ENCODE results near the gene SYNJ2. TPM values are rescaled to one million over a fixed set of nuclear protein-coding genes. Genes with fewer than 3 reads are reported as not detected.

SYNJ2 gene
- polyA plus RNA-seq, 2 of the 4 experiments (the other 2 are of a cell fraction): 22.3 to 26.5 TPM

DNA sequence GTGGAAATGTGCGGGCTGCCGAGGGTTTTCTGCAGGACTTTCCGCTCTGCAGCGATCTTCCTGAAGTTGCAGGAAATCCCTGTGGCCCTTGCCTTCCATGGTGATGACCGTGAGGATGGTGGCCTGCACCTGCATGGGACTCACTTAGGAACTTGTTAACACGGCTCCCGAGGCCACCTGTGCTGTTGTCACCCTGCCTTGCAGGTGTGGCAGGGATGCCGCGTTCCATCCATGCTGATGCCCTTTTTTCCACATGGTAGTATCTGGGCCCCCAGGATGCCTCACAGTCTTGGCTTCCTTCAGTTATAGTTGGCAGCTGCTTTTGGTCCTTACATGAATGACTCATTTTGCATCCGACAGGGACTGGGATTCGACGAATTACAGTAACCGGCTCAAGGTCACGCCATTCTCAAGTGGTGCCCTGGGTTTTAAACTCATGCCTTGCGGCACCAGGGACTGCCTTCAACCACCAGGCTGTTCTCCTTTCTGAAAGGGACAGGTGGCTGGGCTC, 37.2 kb downstream of the SYNJ2 start:
- H3K27ac ChIP-seq: no peak overlapping the region; a peak in 1 of 6 replicates

DNA sequence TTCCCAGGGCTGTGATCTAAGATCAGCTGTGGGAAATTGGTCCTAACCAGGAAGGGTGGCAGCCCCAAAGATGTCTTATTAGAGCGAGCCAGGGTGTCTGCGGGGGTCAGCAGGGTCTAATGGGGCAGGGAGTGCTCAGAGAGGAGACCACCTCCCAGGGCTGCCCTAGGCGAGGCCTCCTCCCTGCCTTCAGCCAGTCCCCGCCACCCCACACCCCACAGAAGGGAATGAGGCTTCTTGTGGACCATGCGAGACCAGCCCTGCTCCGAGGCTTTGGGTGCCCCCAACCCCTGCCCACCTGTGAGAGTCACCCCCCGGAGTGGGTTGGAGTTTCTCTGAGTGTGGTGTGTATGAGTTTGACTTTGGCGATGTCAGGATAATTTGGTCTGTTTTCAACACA, 37.8 kb downstream of the SYNJ2 start:
- Histone ChIP-seq H3K4me1 (peaks cover 39% of the 10 kb centered on the region), H3K27ac (peak overlapping the region in 1 of 2 experiments; percentile 28; a peak in 2 of 6 replicates), H3K4me3 (no peak overlapping the region), H3K4me2 (no peak overlapping the region), H3K9me3 (no peaks in the 10 kb centered on the region)
- DNase-seq (ENCODE audit: low read depth in 1 of 2, low spot score in 1 of 2): no peak
- no peak for ATAC-seq
- WGBS (ENCODE audit: missing lambda C conversion rate): 98% methylated on average over 4 of the region's 8 CpGs
- no peak for FAIRE-seq
- CTCF ChIA-PET: no interaction called here
- TF ChIP-seq CHD4 (IDR thresholded peaks at IDR 0.05; ENCODE audit: borderline replicate concordance) (no peak), HDAC2 (IDR thresholded peaks at IDR 0.05) (no peak), EHF (CRISPR knock-in tag; IDR thresholded peaks at IDR 0.05) (no peak), JUN (IDR thresholded peaks at IDR 0.05) (no peak), MAFK (IDR thresholded peaks at IDR 0.05; ENCODE audit: partially characterized antibody) (no peak), GATA3 (IDR thresholded peaks at IDR 0.05; ENCODE audit: borderline replicate concordance) (no peak), CBX8 (IDR thresholded peaks at IDR 0.05) (no peak), ZC3H11A (IDR thresholded peaks at IDR 0.05) (no peak), CHD2 (IDR thresholded peaks at IDR 0.05; ENCODE audit: low read length, partially characterized antibody) (no peak), RAD21 (conservative IDR thresholded peaks at IDR 0.05 in 1 of 2, IDR thresholded peaks at IDR 0.05 in 1 of 2) (no peak), CBX2 (IDR thresholded peaks at IDR 0.05; ENCODE audit: borderline replicate concordance, low read depth) (no peak), HOXB13 (CRISPR knock-in tag; IDR thresholded peaks at IDR 0.05; ENCODE audit: low read depth) (no peak)
- TF ChIP-seq, protein P1, sequence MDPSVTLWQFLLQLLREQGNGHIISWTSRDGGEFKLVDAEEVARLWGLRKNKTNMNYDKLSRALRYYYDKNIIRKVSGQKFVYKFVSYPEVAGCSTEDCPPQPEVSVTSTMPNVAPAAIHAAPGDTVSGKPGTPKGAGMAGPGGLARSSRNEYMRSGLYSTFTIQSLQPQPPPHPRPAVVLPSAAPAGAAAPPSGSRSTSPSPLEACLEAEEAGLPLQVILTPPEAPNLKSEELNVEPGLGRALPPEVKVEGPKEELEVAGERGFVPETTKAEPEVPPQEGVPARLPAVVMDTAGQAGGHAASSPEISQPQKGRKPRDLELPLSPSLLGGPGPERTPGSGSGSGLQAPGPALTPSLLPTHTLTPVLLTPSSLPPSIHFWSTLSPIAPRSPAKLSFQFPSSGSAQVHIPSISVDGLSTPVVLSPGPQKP (IDR thresholded peaks at IDR 0.05; ENCODE audit: low read depth, low read length): no peak
- TF ChIP-seq, protein P2, sequence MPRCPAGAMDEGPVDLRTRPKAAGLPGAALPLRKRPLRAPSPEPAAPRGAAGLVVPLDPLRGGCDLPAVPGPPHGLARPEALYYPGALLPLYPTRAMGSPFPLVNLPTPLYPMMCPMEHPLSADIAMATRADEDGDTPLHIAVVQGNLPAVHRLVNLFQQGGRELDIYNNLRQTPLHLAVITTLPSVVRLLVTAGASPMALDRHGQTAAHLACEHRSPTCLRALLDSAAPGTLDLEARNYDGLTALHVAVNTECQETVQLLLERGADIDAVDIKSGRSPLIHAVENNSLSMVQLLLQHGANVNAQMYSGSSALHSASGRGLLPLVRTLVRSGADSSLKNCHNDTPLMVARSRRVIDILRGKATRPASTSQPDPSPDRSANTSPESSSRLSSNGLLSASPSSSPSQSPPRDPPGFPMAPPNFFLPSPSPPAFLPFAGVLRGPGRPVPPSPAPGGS (IDR thresholded peaks at IDR 0.05): no peak
- TF ChIP-seq, protein P3, sequence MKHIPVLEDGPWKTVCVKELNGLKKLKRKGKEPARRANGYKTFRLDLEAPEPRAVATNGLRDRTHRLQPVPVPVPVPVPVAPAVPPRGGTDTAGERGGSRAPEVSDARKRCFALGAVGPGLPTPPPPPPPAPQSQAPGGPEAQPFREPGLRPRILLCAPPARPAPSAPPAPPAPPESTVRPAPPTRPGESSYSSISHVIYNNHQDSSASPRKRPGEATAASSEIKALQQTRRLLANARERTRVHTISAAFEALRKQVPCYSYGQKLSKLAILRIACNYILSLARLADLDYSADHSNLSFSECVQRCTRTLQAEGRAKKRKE (CRISPR knock-in tag; IDR thresholded peaks at IDR 0.05; ENCODE audit: low read depth): no peak
- POLR2A ChIA-PET: no interaction called here

More for the DNA sequence above, 37.2 kb downstream of the SYNJ2 start:
- Histone ChIP-seq H3K4me1 (peaks cover 35% of the 10 kb centered on the region), H3K4me3 (no peak overlapping the region), H3K4me2 (no peak overlapping the region), H3K9me3 (no peaks in the 10 kb centered on the region)
- no peak for FAIRE-seq
- ATAC-seq: no peak
- CTCF ChIA-PET: interaction anchor here (0.6 to 0.8 kb wide), 2 partner anchors 8 to 192 kb away, joined by 3 to 7 read pairs; no protein-coding TSS in a partner anchor
- DNase-seq (ENCODE audit: low read depth in 1 of 2, low spot score in 1 of 2): no peak
- WGBS (ENCODE audit: missing lambda C conversion rate): 80% methylated on average over 13 of the region's 15 CpGs
- POLR2A ChIA-PET: no interaction called here
- TF ChIP-seq CTCF (IDR thresholded peaks at IDR 0.05): no peak
- no peak for TF ChIP-seq TFCP2L1 (CRISPR knock-in tag; IDR thresholded peaks at IDR 0.05)
- no peak for TF ChIP-seq EHF (CRISPR knock-in tag; IDR thresholded peaks at IDR 0.05)
- no peak for TF ChIP-seq FOXS1 (CRISPR knock-in tag; IDR thresholded peaks at IDR 0.05)
- no peak for TF ChIP-seq BHLHE40 (IDR thresholded peaks at IDR 0.05; ENCODE audit: low read depth, low read length)
- no peak for TF ChIP-seq MYC (IDR thresholded peaks at IDR 0.05; ENCODE audit: borderline replicate concordance, low read length)
- TF ChIP-seq, protein P4, sequence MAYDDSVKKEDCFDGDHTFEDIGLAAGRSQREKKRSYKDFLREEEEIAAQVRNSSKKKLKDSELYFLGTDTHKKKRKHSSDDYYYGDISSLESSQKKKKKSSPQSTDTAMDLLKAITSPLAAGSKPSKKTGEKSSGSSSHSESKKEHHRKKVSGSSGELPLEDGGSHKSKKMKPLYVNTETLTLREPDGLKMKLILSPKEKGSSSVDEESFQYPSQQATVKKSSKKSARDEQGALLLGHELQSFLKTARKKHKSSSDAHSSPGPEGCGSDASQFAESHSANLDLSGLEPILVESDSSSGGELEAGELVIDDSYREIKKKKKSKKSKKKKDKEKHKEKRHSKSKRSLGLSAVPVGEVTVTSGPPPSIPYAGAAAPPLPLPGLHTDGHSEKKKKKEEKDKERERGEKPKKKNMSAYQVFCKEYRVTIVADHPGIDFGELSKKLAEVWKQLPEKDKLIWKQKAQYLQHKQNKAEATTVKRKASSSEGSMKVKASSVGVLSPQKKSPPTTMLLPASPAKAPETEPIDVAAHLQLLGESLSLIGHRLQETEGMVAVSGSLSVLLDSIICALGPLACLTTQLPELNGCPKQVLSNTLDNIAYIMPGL (CRISPR knock-in tag; IDR thresholded peaks at IDR 0.05; ENCODE audit: borderline replicate concordance): no peak
- no peak for TF ChIP-seq ZFP36 (IDR thresholded peaks at IDR 0.05; ENCODE audit: borderline replicate concordance, partially characterized antibody)
- no peak for TF ChIP-seq CHD2 (IDR thresholded peaks at IDR 0.05; ENCODE audit: low read length, partially characterized antibody)
- no peak for TF ChIP-seq NFE2L2 (conservative IDR thresholded peaks at IDR 0.05; ENCODE audit: low read length)
